ENCODE data around the gene NDUFAF5.
"Not testable (repeated sequence)": the region's sequence is repeated elsewhere in the genome, so short reads cannot be mapped to it uniquely, and the experiment has no call there.

The NDUFAF5 gene

GRCh38 chr20:13755809-13756208 is 29.0 kb upstream of the NDUFAF5 start:
- Histone ChIP-seq H3F3A (ENCODE audit: insufficient read depth) (no peaks in the 10 kb centered on the region), H3K9me2 (replicated peaks; ENCODE audit: insufficient read depth, low read length) (no peaks in the 10 kb centered on the region), H3K27ac (ENCODE audit: low read depth, low read length) (no peak overlapping the region), H3K9ac (ENCODE audit: low read length) (no peak overlapping the region), H3K4me2 (ENCODE audit: low read depth, low read length, poor library complexity, severe bottlenecking) (no peak overlapping the region), H4K20me1 (ENCODE audit: low read depth, low read length) (no peaks in the 10 kb centered on the region), H3K36me3 (ENCODE audit: low read length) (peaks cover 15% of the 10 kb centered on the region; the same call in 1 of the 2 replicates), H3K9me3 (ENCODE audit: insufficient read depth, low read length) (no peaks in the 10 kb centered on the region), H3K4me3 (ENCODE audit: insufficient read depth, low read length, poor library complexity, severe bottlenecking) (no peak overlapping the region), H3K27me3 (ENCODE audit: low read length) (no peaks in the 10 kb centered on the region), H2AFZ (ENCODE audit: low read depth, low read length, severe bottlenecking) (no peak overlapping the region), H3K79me2 (ENCODE audit: insufficient read depth, low read length) (no peaks in the 10 kb centered on the region)
- TF ChIP-seq CTCF (IDR thresholded peaks at IDR 0.05; ENCODE audit: insufficient read depth, low read length, poor library complexity, severe bottlenecking) = no peak
- TF ChIP-seq EZH2phosphoT487 (conservative IDR thresholded peaks at IDR 0.05; ENCODE audit: low read length) = no peak

DNA sequence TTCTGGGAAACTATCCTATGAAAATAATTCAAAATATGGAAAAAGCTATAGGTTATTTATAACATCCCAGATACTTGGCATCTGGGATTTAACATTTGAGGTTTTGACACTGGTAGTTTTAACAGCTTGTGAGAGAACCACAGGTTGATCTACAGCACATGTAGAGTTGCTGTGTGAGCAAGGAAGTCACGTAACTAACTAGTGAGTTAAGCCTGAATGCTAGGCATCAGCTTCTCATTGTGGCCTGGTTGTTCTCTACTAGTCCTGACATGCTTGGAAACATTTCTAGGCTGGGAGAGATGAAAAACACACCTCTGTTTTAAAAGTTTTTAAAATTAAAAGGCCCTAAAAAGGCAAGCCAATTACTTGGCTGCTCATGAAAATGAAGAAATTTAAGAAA is 28.3 kb upstream of the NDUFAF5 start:
- H3F3A ChIP-seq (ENCODE audit: insufficient read depth) = no peaks in the 10 kb centered on the region
- no peak overlapping the region for H3K4me3 ChIP-seq (ENCODE audit: insufficient read depth, low read length, poor library complexity, severe bottlenecking)
- no peaks in the 10 kb centered on the region for H4K20me1 ChIP-seq (ENCODE audit: low read depth, low read length)
- no peaks in the 10 kb centered on the region for H3K27me3 ChIP-seq (ENCODE audit: low read length)
- no peaks in the 10 kb centered on the region for H3K79me2 ChIP-seq (ENCODE audit: insufficient read depth, low read length)
- peaks cover 15% of the 10 kb centered on the region; the same call in 1 of the 2 replicates for H3K36me3 ChIP-seq (ENCODE audit: low read length)
- no peaks in the 10 kb centered on the region for H3K9me2 ChIP-seq (replicated peaks; ENCODE audit: insufficient read depth, low read length)
- no peak overlapping the region for H3K4me2 ChIP-seq (ENCODE audit: low read depth, low read length, poor library complexity, severe bottlenecking)
- no peak overlapping the region for H3K9ac ChIP-seq (ENCODE audit: low read length)
- H2AFZ ChIP-seq (ENCODE audit: low read depth, low read length, severe bottlenecking) = no peak overlapping the region
- no peaks in the 10 kb centered on the region for H3K9me3 ChIP-seq (ENCODE audit: insufficient read depth, low read length)
- TF ChIP-seq CTCF (IDR thresholded peaks at IDR 0.05; ENCODE audit: insufficient read depth, low read length, poor library complexity, severe bottlenecking) (no peak), EZH2phosphoT487 (conservative IDR thresholded peaks at IDR 0.05; ENCODE audit: low read length) (no peak)
- H3K27ac ChIP-seq (ENCODE audit: low read depth, low read length) = no peak overlapping the region

DNA sequence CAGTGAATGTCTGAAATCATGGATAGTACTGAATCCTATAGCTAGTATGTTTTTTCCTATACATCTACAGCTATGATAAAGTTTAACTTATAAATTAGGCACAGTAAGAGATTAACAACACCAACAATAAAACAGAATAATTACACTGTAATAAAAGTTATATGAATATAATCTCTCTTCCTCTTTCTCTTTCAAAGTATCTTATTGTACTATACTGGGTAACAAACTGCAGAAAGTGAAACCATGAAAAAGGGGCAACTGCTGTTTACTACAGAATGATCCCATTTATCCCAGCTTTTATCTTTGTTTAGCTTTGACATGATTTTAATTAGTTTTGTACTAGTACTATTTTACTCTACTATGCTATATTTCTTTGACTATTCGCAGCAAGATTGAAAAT is 25.9 kb upstream of the NDUFAF5 start:
- Histone ChIP-seq H3K4me2 (ENCODE audit: low read depth, low read length, poor library complexity, severe bottlenecking) (no peak overlapping the region), H3K9me3 (ENCODE audit: insufficient read depth, low read length) (no peaks in the 10 kb centered on the region), H3K27ac (ENCODE audit: low read depth, low read length) (no peak overlapping the region), H4K20me1 (ENCODE audit: low read depth, low read length) (no peaks in the 10 kb centered on the region), H3K4me3 (ENCODE audit: insufficient read depth, low read length, poor library complexity, severe bottlenecking) (no peak overlapping the region), H3K9me2 (replicated peaks; ENCODE audit: insufficient read depth, low read length) (no peaks in the 10 kb centered on the region), H3F3A (ENCODE audit: insufficient read depth) (no peaks in the 10 kb centered on the region), H3K27me3 (ENCODE audit: low read length) (no peaks in the 10 kb centered on the region), H2AFZ (ENCODE audit: low read depth, low read length, severe bottlenecking) (no peak overlapping the region), H3K9ac (ENCODE audit: low read length) (no peak overlapping the region), H3K36me3 (ENCODE audit: low read length) (peaks cover 26% of the 10 kb centered on the region), H3K79me2 (ENCODE audit: insufficient read depth, low read length) (no peaks in the 10 kb centered on the region)
- no peak for TF ChIP-seq EZH2phosphoT487 (conservative IDR thresholded peaks at IDR 0.05; ENCODE audit: low read length)
- no peak for TF ChIP-seq CTCF (IDR thresholded peaks at IDR 0.05; ENCODE audit: insufficient read depth, low read length, poor library complexity, severe bottlenecking)

- H3K79me2 ChIP-seq (ENCODE audit: insufficient read depth, low read length); H3K9me3 ChIP-seq (ENCODE audit: insufficient read depth, low read length); H3K4me3 ChIP-seq (ENCODE audit: insufficient read depth, low read length, poor library complexity, severe bottlenecking); H3K9ac ChIP-seq (ENCODE audit: low read length); H3K4me2 ChIP-seq (ENCODE audit: low read depth, low read length, poor library complexity, severe bottlenecking); H3K9me2 ChIP-seq (replicated peaks; ENCODE audit: insufficient read depth, low read length); H3K27me3 ChIP-seq (ENCODE audit: low read length); H4K20me1 ChIP-seq (ENCODE audit: low read depth, low read length); H3F3A ChIP-seq (ENCODE audit: insufficient read depth); H2AFZ ChIP-seq (ENCODE audit: low read depth, low read length, severe bottlenecking); H3K27ac ChIP-seq (ENCODE audit: low read depth, low read length): not testable (repeated sequence)
- H3K36me3 ChIP-seq (ENCODE audit: low read length) = peaks cover 36% of the 10 kb centered on the region
Observed at GRCh38 chr20:13760451-13760946, 24.3 kb upstream of the NDUFAF5 start.

Data from SU-DHL-6 (cell line).